GM12801 (cell line): ENCODE measurements around the gene ESYT2.

Source experiments
- TF ChIP-seq, protein P1 (sequence below): IDR thresholded peaks from one replicate; pipeline ENCODE4 v1.5.1; 2011; ENCODE audit warnings: control low read depth; ENCODE audit not compliant: insufficient read length; ENCODE audit errors: extremely low read depth

ESYT2 gene

GRCh38 chr7:158858592-158859503, 29.5 kb upstream of the ESYT2 start:
- TF ChIP-seq, protein P1, sequence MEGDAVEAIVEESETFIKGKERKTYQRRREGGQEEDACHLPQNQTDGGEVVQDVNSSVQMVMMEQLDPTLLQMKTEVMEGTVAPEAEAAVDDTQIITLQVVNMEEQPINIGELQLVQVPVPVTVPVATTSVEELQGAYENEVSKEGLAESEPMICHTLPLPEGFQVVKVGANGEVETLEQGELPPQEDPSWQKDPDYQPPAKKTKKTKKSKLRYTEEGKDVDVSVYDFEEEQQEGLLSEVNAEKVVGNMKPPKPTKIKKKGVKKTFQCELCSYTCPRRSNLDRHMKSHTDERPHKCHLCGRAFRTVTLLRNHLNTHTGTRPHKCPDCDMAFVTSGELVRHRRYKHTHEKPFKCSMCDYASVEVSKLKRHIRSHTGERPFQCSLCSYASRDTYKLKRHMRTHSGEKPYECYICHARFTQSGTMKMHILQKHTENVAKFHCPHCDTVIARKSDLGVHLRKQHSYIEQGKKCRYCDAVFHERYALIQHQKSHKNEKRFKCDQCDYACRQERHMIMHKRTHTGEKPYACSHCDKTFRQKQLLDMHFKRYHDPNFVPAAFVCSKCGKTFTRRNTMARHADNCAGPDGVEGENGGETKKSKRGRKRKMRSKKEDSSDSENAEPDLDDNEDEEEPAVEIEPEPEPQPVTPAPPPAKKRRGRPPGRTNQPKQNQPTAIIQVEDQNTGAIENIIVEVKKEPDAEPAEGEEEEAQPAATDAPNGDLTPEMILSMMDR = no peak

GRCh38 chr7:158856883-158857668, 27.8 kb upstream of the ESYT2 start:
- TF ChIP-seq, protein P1 = no peak

GRCh38 chr7:158854681-158855081, 25.4 kb upstream of the ESYT2 start:
- TF ChIP-seq, protein P1 = no peak

DNA sequence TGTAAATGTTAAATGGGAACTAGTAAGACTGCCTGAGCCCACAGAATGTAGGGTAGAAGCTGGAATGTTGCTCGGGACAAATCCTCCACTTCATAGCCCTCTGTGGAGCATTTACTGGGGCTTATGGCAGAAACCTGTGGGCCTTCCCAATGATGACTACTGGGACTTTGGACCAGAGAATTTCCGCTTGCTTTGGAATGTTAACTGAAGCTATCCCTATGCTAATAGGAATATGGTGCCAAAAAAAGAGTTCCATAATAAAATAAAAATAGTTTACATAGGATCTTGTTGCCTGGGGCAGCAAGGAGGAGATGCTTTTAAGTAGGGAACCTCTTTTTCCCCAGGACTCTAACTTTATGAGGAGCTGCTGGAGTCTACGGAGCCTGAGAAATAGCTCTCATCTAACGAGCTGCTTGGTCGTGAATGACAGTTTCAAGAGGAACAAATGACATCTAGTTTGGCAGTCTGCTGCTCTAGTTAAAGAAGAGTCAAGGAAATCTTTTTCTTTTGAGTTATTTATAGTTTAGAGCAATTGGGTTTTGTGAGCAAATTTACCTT, 21.3 kb upstream of the ESYT2 start:
- TF ChIP-seq, protein P1 = no peak

DNA sequence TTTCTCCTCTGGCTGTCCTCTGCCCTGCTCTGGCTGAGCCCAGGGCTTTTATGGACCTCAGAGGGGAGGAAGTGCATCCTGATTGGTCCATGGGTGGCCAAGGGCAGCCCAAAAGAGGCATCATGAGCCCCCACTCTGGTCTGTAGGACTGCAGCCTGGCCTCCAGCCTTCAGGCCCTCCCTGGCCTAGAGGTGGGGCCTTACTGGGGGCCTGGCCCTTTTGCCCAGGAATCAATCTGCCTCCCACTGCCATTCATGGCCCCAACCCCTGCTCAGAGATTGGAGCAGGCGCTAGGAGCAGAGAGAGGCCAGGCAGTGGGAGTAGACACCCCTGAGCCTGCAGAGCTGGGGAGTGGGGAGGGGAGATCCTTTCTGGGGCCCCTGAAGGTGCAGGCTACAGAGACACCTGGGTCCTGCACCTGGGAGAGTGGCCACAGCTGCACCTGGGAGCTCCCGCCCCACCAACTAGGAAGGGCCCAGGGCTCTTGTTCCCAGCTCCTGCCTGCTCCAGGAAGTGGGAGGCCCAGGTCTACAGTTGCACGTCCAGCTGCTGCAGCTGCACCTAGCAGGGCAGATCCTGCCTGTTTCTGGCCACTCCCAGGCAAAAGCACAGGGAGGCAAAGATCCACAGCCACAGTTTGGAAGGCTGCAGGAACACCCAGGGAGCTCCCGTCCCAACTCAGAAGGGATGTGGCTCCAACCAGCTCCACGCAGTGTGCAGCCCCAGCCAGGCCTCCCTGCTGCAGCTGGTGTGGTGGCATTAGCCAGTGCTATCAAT, 20.6 kb upstream of the ESYT2 start:
- TF ChIP-seq, protein P1 = no peak

DNA sequence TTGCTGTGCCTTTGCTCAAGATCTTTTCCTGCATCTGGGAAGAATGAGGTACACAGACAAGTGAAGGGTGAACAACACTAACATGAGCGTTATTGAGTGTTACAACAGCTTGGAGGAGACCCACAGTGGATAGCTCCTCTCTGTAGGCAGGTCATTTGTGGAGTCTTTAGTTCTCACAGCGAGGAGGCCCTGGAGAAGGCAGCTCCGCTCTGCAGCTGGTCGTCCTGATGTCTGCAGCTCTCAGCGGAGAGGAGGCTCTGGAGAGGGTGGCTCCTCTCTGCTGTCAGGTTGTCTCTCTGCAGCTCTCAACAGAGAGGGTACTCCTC, 20.1 kb upstream of the ESYT2 start:
- TF ChIP-seq, protein P1 = no peak
